ENCODE data around the gene FUT2.

Gene FUT2

GRCh38 chr19:48648134-48648533, 47.6 kb upstream of the FUT2 start:
- H3K9ac ChIP-seq (ENCODE audit: low read length) = no peak overlapping the region
- no peak overlapping the region for H3K4me3 ChIP-seq (ENCODE audit: low read depth, low read length, poor library complexity, severe bottlenecking)
- no peaks in the 10 kb centered on the region for H3K79me2 ChIP-seq (ENCODE audit: insufficient read depth, low read length)
- H3K27me3 ChIP-seq (ENCODE audit: insufficient read depth, low read length) = no peaks in the 10 kb centered on the region
- H4K20me1 ChIP-seq (ENCODE audit: insufficient read depth, low read length) = no peaks in the 10 kb centered on the region
- TF ChIP-seq, protein P1, sequence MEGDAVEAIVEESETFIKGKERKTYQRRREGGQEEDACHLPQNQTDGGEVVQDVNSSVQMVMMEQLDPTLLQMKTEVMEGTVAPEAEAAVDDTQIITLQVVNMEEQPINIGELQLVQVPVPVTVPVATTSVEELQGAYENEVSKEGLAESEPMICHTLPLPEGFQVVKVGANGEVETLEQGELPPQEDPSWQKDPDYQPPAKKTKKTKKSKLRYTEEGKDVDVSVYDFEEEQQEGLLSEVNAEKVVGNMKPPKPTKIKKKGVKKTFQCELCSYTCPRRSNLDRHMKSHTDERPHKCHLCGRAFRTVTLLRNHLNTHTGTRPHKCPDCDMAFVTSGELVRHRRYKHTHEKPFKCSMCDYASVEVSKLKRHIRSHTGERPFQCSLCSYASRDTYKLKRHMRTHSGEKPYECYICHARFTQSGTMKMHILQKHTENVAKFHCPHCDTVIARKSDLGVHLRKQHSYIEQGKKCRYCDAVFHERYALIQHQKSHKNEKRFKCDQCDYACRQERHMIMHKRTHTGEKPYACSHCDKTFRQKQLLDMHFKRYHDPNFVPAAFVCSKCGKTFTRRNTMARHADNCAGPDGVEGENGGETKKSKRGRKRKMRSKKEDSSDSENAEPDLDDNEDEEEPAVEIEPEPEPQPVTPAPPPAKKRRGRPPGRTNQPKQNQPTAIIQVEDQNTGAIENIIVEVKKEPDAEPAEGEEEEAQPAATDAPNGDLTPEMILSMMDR (IDR thresholded peaks at IDR 0.05; ENCODE audit: low read length) = no peak
- no peak for TF ChIP-seq EZH2 (IDR thresholded peaks at IDR 0.05; ENCODE audit: borderline replicate concordance, low read length)
- H2AFZ ChIP-seq (ENCODE audit: low read length) = no peak overlapping the region
- H3F3A ChIP-seq (ENCODE audit: insufficient read depth, low read length) = no peaks in the 10 kb centered on the region
- peak overlapping the region; percentile 61 for H3K27ac ChIP-seq (ENCODE audit: low read depth, low read length, poor library complexity, severe bottlenecking)
- H3K9me2 ChIP-seq (ENCODE audit: low read depth, low read length) = no peaks in the 10 kb centered on the region
- no peak overlapping the region for H3K4me2 ChIP-seq (ENCODE audit: low read length)
- peaks cover 36% of the 10 kb centered on the region for H3K4me1 ChIP-seq (ENCODE audit: insufficient read depth, low read length, severe bottlenecking)
- no peaks in the 10 kb centered on the region for H3K36me3 ChIP-seq (ENCODE audit: insufficient read depth, low read length)
- no peaks in the 10 kb centered on the region for H3K9me3 ChIP-seq (ENCODE audit: low read length)

DNA sequence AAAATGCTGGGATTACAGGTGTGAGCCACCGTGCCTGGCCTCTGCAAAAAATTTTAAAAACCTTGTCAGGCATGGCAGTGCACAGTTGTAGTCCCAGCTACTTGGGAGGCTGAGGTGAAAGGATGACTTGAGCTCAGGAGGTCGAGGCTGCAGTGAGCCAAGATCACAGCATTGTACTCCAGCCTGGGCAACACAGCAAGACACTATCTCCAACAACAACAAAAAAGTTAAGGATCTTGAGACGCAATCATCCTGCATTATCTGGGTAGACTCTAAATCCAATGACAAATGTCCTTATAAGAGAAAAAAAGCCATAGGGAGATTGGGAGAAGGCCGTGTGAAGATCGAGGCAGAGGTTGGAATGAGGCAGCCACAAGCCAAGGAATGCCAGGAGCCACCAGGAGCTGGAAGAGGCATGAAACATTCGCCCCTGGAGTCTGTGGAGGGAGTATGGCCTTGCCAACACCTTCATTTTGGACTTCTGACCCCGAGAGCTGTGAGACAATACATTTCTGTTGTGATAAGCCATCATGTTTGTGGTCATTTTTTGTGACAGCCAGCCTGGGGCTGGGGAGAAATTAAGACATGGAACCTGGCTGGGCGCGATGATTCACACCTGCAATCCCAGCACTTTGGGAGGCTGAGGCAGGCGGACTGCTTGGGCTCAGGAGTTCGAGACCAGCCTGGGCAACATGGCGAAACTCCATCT, 44.6 kb upstream of the FUT2 start:
- no peaks in the 10 kb centered on the region for H3K79me2 ChIP-seq (ENCODE audit: insufficient read depth, low read length)
- H3K9ac ChIP-seq (ENCODE audit: low read length) = no peak overlapping the region
- H3K4me2 ChIP-seq (ENCODE audit: low read length) = no peak overlapping the region
- no peaks in the 10 kb centered on the region for H3K27me3 ChIP-seq (ENCODE audit: insufficient read depth, low read length)
- TF ChIP-seq, protein P1 (IDR thresholded peaks at IDR 0.05; ENCODE audit: low read length) = no peak
- no peak for TF ChIP-seq EZH2 (IDR thresholded peaks at IDR 0.05; ENCODE audit: borderline replicate concordance, low read length)
- H3K9me2 ChIP-seq (ENCODE audit: low read depth, low read length) = no peaks in the 10 kb centered on the region
- no peaks in the 10 kb centered on the region for H3K9me3 ChIP-seq (ENCODE audit: low read length)
- H3K36me3 ChIP-seq (ENCODE audit: insufficient read depth, low read length) = no peaks in the 10 kb centered on the region
- no peak overlapping the region for H2AFZ ChIP-seq (ENCODE audit: low read length)
- H3F3A ChIP-seq (ENCODE audit: insufficient read depth, low read length) = no peaks in the 10 kb centered on the region
- no peak overlapping the region for H3K27ac ChIP-seq (ENCODE audit: low read depth, low read length, poor library complexity, severe bottlenecking)
- H3K4me1 ChIP-seq (ENCODE audit: insufficient read depth, low read length, severe bottlenecking) = peaks cover 38% of the 10 kb centered on the region
- no peaks in the 10 kb centered on the region for H4K20me1 ChIP-seq (ENCODE audit: insufficient read depth, low read length)
- no peak overlapping the region for H3K4me3 ChIP-seq (ENCODE audit: low read depth, low read length, poor library complexity, severe bottlenecking)

DNA sequence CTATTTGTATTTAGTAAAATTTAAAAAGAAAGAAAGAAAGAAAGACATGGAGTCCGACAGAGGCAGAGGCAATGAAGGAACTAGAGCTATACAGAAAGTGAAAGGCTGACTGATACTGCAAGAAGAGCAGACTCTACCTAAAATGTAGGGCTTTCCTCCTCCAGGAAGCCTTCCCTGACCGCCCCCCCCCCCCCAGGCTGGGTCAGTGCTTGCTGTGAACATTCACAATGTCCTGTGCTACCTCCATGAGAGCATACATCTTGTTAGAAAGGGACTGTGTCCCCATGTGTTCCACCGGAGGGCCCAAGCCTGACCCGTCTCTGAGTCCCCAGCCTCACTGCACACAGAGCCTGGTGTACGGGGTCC, 44.1 kb upstream of the FUT2 start:
- TF ChIP-seq, protein P1 (IDR thresholded peaks at IDR 0.05; ENCODE audit: low read length) = no peak
- no peak for TF ChIP-seq EZH2 (IDR thresholded peaks at IDR 0.05; ENCODE audit: borderline replicate concordance, low read length)
- Histone ChIP-seq H3K4me1 (ENCODE audit: insufficient read depth, low read length, severe bottlenecking) (peaks cover 35% of the 10 kb centered on the region), H3K36me3 (ENCODE audit: insufficient read depth, low read length) (no peaks in the 10 kb centered on the region), H4K20me1 (ENCODE audit: insufficient read depth, low read length) (no peaks in the 10 kb centered on the region), H3K4me2 (ENCODE audit: low read length) (no peak overlapping the region), H3K9me2 (ENCODE audit: low read depth, low read length) (no peaks in the 10 kb centered on the region), H3F3A (ENCODE audit: insufficient read depth, low read length) (no peaks in the 10 kb centered on the region), H3K9me3 (ENCODE audit: low read length) (no peaks in the 10 kb centered on the region), H3K9ac (ENCODE audit: low read length) (no peak overlapping the region), H3K27ac (ENCODE audit: low read depth, low read length, poor library complexity, severe bottlenecking) (no peak overlapping the region), H3K4me3 (ENCODE audit: low read depth, low read length, poor library complexity, severe bottlenecking) (no peak overlapping the region), H3K79me2 (ENCODE audit: insufficient read depth, low read length) (no peaks in the 10 kb centered on the region), H2AFZ (ENCODE audit: low read length) (no peak overlapping the region), H3K27me3 (ENCODE audit: insufficient read depth, low read length) (no peaks in the 10 kb centered on the region)

Measured in OCI-LY1 (cell line).